ENCODE results near the gene PDE6B.

GRCh38 chr4:675980-676870 lies 50.9 kb downstream of the PDE6B start:
- no peak for TF ChIP-seq CTCF (IDR thresholded peaks at IDR 0.05 in 4 of 5, conservative IDR thresholded peaks at IDR 0.05 in 1 of 5)
- no peak for TF ChIP-seq POLR2A (IDR thresholded peaks at IDR 0.05)

Data from gastrocnemius medialis (tissue), 4 donors.